NCI-H345 (cell line): ENCODE results near the gene ZNF620.
"Not testable (repeated sequence)": the region's sequence is repeated elsewhere in the genome, so short reads cannot be mapped to it uniquely, and the experiment has no call there.

Source experiments
- DNase-seq: peaks from one replicate; lab custom pipeline; 2025; lab: John Stamatoyannopoulos, UW

The ZNF620 gene

GRCh38 chr3:40505599-40506462 is at the start of gene ZNF620:
ZNF620 (plus strand) TSS chr3:40506039; CDS start chr3:40506353, 314 bp downstream.
- DNase-seq = peak; percentile 83

- DNase-seq = no peak
Observed at GRCh38 chr3:40456279-40456939, 49.4 kb upstream of the ZNF620 start.

DNA sequence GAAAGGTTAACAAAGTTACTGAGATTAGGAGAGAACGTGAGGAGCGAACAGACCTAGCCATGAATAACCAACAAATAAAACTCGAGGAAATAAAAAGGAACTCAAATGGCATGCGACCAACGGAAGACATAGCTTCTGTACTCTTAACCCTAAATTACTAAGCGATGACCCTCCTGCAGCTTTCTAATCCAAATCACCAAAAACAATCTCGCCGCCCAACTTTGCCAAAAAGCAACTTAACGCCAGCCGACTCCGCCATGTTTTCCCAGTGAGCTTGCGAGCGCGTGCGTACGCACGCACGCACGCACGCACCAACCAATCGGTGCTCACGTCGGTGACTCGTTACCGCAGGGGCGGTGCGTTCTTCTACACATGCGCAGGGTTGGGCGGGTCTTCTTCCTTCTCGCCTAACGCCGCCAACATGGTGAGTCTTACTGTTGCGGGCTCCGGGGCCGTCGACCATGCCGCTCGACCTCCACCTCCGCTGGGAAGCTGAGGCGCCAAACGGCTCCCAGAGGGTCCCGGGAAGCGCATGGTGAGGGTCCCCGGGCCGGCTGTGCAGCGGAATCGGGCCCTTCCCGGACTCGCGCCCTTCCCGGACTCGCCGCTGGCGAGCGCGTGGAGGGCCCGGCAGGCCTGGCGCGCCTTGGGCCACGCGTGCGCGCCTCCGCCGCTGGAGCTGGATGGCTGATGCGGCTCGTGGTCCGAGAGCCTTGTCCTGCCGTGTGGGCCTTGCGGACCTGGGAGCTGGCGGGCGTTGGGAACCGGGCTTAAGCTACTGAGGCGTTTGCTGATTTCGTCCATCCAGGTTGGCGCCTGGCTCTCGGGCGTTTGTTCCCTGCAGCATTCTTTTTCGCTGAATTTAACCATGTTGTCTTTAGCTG is 48.7 kb upstream of the ZNF620 start, which contains the start of gene RPL14:
RPL14 (plus strand) TSS at position 400 of the 884 bp plus-strand sequence; CDS start at position 533, 133 bp downstream.
- peak; percentile 90 for DNase-seq

DNA sequence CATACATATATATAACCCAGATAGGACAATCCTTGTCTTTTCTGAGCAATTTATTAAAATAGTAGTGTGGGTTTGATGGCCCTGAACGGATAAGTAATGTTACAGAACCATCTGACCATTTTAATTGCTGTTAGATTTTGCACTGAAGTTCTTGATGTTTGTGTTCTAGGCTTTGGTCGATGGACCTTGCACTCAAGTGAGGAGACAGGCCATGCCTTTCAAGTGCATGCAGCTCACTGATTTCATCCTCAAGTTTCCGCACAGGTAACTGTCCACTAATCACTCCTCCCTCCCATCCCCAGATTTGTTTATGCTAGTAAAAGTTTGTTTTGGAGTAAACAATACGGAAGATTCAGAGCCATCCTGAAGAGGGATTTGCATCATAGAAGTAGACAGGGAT is 47.4 kb upstream of the ZNF620 start:
- no peak for DNase-seq

GRCh38 chr3:40460481-40460880 is 45.4 kb upstream of the ZNF620 start:
- not testable (repeated sequence) for DNase-seq

GRCh38 chr3:40461161-40461560 is 44.7 kb upstream of the ZNF620 start:
- DNase-seq = no peak

- DNase-seq = not testable (repeated sequence)
Observed at GRCh38 chr3:40462838-40463237, 43.0 kb upstream of the ZNF620 start.

- DNase-seq = no peak
Observed at GRCh38 chr3:40463579-40463978, 42.3 kb upstream of the ZNF620 start.

DNA sequence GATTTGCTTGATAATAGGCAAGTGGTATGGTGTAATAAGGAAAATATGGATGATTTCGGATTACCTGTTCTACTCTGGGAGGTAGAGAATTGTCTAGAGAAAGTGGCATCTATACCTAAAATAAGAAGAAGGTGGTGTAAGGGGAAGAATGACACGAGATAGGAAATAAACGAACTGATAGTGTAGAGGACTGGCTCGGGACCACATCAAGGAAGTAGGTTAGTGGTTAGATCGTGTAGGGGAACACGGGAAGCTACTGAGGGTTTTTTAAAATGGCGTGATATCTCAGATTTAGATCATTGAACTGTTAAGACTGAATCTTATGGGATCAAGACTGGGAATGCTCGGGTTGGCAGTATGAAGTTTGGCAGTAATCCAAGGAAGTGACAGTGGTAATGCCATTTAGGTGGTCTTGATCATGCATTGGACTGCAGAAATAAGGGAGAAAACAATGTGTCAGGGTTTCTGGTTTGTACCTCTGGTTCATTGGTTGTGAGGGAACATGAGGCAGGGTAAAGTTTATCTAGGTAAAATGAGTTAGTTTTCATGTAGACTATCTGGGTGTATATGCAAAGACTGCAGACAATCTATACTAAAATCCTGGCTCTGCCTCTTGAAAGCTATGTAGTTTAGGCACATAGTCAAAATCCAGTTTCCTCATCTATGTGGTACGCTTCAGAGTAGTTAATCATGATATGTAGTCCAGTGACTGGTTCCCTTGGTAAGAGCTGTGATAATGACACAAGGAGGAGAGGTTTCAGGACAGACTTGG is 41.3 kb upstream of the ZNF620 start:
- no peak for DNase-seq

- DNase-seq = no peak
Observed at GRCh38 chr3:40465111-40465407, 40.8 kb upstream of the ZNF620 start.

DNA sequence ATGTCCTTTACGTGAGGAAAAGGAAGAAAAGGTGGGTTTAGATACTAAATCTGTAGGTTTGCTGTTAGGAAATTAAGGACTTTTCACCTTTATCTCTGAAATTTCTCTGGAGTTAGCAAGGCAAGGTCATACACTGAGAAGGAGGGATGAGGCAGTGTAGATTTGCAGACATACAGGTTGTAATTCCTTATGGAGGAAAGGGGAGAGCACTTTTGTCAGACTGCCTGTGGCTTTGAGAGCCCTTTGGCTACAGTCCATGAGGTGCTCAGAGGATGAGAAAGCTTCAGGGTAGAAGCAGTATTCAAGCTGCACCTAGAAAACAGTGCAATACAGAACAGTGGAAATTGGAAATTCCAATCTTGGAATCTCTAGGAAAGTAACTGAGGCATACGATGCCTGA is 40.4 kb upstream of the ZNF620 start:
- no peak for DNase-seq

DNA sequence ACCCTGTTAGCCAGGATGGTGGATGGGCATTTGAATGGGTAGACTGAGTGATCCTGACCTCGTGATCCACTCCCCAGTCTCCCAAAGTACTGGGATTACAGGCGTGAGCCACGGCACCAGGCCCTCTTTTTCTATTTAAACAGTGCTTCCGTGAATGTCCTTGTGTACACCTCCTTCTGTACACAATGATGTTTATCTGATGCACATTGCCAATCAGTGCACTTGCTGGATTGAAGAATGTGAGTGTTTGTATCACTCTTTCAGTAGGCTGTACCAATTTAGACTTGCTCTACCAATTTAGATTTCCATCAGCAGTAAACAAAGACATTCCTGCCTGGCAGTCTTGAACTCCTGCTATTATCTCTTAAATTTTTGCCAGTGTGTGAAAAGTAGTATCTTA is 37.8 kb upstream of the ZNF620 start:
- no peak for DNase-seq

DNA sequence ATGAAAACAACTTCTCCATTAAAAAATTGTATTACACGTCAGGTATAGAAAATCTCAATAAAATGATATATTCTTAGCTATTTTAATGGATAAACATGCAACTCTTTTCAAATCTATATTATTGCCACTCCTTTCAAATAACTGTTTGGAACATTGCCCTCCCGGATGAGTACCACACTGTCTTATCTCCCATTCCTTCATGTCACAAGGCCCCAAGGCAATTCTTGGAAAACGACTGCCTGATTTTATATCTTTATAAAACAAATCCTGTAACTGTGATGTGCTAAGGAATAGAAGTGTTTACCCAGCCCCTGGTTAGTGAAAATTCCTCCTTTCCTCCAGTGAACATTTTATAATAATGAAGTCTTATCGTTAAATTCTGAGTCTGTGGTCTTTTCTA is 35.1 kb upstream of the ZNF620 start:
- no peak for DNase-seq

GRCh38 chr3:40476478-40477470 is 29.1 kb upstream of the ZNF620 start, which contains the start of gene ZNF619:
ZNF619 (plus strand) TSS chr3:40477122; CDS start chr3:40477980, 858 bp downstream.
- peak; percentile 43 for DNase-seq

- no peak for DNase-seq
Observed at GRCh38 chr3:40477666-40478065, 28.2 kb upstream of the ZNF620 start.

GRCh38 chr3:40487172-40487571 is 18.7 kb upstream of the ZNF620 start:
- no peak for DNase-seq

GRCh38 chr3:40490916-40491315 is 14.9 kb upstream of the ZNF620 start:
- DNase-seq = no peak

DNA sequence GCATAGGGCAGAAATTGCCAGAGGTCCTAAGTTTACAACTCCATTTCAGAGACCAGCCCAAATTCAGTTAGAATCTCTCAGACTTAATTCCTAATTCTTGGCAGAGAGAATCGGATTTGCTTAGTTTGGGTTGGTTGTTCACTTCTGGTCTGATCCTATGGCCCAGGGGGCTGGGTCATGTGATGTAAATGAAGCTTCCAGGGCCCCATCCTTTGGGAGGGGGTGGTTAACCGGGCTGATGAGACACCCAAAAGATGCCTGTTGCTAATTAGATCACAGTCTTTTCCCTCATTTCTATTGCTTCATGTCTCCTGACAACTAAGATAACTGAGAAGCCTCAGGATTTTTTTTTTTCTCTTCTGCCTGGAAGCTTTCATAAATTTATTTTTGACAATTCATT is 11.1 kb upstream of the ZNF620 start:
- DNase-seq = no peak

DNA sequence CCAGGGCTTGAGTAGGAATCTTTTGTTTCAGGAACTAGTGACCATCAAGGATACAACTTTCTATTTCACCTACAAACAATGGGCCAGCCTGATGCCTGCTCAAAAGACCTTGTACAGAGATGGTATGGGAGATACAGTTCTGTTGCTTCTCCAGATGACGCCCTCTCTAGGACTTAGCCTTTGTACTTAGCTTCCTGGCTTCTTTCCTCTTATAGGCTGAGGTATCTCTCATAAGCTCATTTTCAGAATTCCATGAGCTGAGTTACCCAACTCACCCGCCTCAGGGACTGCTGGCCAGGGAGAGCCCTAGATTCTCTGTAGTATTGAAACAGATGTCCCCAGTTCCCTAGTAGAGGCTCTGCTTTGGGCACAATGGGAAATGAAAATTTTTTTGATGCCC is 8.6 kb upstream of the ZNF620 start:
- DNase-seq = no peak

DNA sequence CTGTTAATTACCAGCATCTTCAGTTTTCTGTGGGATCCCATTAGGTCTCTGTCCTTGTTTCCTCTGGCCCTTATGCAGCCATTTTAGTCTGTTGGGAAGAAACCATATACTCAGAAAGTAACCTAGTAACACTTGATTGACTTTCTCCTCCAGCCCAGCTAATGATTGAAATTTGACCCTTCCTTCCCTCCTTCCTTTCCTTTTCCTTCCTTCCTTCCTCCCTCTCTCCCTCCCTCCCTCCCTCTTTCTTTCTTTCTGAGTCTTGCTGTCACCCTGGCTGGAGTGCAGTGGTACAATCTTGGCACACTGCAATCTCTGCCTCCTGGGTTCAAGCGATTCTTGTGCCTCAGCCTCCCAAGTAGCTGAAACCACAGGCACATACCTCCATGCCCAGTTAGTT is 5.9 kb upstream of the ZNF620 start:
- no peak for DNase-seq
